Measurements from ENCODE around the gene GNB1L.

GNB1L gene

DNA sequence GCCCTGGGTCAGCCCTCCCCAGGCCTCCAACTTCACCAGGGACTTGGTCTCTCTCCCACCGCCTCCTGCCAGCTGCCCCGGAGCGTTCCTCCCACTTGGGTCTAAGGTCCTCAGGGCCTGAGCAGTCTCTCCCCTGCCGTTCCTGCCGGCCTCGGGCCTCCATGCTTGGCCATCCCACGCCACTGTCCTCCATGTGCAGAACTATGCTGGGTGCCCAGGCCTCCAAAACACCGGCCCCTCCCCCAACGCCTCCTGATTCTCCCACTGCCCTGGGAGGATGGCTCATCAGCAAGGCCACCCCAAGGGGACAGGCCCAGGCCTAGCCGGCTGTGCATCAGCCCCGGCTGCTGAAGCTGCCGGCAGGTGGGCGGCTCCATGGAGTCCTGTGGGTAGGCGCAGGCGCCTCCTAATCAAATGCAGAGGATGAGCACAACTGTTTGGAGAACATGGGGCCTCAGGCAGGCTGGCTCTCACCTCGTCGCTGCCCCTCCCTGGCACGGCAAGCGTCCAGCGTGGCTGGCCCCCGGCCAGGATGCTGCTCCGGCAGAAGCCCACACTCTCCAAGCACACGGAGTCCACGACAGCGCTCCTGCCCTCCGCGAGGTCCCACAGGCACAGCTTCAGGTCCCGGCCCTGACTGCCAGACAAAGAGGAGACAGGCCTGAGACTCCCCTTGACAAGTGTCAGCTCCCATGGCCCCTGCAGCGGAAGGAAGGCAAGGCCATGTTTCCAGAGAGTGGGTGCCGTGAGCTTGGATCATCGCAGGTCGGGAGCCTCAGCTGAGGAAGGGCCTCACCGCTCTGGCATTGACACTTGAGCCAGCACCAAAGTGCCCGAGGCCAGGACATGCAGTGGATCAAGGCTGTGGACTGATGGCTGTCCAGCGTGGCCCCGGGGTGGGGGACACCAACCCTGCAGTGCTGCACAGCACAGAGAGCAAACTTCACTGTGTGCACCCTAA, 42.6 kb downstream of the GNB1L start:
- TF ChIP-seq, protein P1, sequence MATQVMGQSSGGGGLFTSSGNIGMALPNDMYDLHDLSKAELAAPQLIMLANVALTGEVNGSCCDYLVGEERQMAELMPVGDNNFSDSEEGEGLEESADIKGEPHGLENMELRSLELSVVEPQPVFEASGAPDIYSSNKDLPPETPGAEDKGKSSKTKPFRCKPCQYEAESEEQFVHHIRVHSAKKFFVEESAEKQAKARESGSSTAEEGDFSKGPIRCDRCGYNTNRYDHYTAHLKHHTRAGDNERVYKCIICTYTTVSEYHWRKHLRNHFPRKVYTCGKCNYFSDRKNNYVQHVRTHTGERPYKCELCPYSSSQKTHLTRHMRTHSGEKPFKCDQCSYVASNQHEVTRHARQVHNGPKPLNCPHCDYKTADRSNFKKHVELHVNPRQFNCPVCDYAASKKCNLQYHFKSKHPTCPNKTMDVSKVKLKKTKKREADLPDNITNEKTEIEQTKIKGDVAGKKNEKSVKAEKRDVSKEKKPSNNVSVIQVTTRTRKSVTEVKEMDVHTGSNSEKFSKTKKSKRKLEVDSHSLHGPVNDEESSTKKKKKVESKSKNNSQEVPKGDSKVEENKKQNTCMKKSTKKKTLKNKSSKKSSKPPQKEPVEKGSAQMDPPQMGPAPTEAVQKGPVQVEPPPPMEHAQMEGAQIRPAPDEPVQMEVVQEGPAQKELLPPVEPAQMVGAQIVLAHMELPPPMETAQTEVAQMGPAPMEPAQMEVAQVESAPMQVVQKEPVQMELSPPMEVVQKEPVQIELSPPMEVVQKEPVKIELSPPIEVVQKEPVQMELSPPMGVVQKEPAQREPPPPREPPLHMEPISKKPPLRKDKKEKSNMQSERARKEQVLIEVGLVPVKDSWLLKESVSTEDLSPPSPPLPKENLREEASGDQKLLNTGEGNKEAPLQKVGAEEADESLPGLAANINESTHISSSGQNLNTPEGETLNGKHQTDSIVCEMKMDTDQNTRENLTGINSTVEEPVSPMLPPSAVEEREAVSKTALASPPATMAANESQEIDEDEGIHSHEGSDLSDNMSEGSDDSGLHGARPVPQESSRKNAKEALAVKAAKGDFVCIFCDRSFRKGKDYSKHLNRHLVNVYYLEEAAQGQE (IDR thresholded peaks at IDR 0.05; ENCODE audit: insufficient replicate concordance, low read depth), result no peak
- TF ChIP-seq GABPA (IDR thresholded peaks at IDR 0.05; ENCODE audit: low read depth), result no peak
- no peak for TF ChIP-seq SPI1 (IDR thresholded peaks at IDR 0.05; ENCODE audit: borderline replicate concordance, low read depth)
- no peaks in the 10 kb centered on the region for H3K27me3 ChIP-seq (ENCODE audit: insufficient read depth, poor library complexity, severe bottlenecking)
- H3K27ac ChIP-seq (replicated peaks), result no peak overlapping the region
- DNase-seq (ENCODE audit: low read depth in 1 of 2, low spot score in 1 of 2), result no peak
- H3K4me3 ChIP-seq (replicated peaks; ENCODE audit: insufficient read depth, low read length), result no peak overlapping the region

DNA sequence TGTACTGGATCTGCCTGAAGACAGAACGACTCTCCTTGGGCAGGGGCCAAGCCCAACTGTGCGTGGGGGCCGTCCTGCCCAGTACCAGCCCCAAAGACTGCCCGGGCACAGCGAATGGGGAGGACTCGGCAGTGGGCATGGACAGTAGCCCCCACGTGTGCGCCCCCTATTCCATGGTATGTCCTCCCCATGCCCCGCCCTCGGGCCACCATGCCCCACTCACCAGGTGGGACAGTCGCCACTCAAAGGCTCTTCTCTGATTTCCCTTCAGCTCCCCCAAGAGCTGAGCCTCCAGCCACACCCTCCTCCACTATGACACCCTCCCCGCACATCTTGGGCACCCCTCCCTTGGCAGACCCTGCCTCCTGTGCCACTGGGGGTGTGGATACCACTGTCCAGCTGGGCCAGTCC, 43.5 kb downstream of the GNB1L start:
- TF ChIP-seq, protein P2, sequence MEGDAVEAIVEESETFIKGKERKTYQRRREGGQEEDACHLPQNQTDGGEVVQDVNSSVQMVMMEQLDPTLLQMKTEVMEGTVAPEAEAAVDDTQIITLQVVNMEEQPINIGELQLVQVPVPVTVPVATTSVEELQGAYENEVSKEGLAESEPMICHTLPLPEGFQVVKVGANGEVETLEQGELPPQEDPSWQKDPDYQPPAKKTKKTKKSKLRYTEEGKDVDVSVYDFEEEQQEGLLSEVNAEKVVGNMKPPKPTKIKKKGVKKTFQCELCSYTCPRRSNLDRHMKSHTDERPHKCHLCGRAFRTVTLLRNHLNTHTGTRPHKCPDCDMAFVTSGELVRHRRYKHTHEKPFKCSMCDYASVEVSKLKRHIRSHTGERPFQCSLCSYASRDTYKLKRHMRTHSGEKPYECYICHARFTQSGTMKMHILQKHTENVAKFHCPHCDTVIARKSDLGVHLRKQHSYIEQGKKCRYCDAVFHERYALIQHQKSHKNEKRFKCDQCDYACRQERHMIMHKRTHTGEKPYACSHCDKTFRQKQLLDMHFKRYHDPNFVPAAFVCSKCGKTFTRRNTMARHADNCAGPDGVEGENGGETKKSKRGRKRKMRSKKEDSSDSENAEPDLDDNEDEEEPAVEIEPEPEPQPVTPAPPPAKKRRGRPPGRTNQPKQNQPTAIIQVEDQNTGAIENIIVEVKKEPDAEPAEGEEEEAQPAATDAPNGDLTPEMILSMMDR (IDR thresholded peaks at IDR 0.05; ENCODE audit: insufficient read depth, low read length), result no peak
- TF ChIP-seq, protein P1 (IDR thresholded peaks at IDR 0.05; ENCODE audit: insufficient replicate concordance, low read depth), result no peak
- TF ChIP-seq SPI1 (IDR thresholded peaks at IDR 0.05; ENCODE audit: borderline replicate concordance, low read depth), result no peak
- TF ChIP-seq GABPA (IDR thresholded peaks at IDR 0.05; ENCODE audit: low read depth), result no peak
- no peak for TF ChIP-seq POLR2AphosphoS5 (IDR thresholded peaks at IDR 0.05; ENCODE audit: low read depth)
- no peaks in the 10 kb centered on the region for H3K27me3 ChIP-seq (ENCODE audit: insufficient read depth, poor library complexity, severe bottlenecking)
- no peak for DNase-seq (ENCODE audit: low read depth in 1 of 2, low spot score in 1 of 2)
- H3K27ac ChIP-seq (replicated peaks), result no peak overlapping the region
- H3K4me3 ChIP-seq (replicated peaks; ENCODE audit: insufficient read depth, low read length), result no peak overlapping the region

DNA sequence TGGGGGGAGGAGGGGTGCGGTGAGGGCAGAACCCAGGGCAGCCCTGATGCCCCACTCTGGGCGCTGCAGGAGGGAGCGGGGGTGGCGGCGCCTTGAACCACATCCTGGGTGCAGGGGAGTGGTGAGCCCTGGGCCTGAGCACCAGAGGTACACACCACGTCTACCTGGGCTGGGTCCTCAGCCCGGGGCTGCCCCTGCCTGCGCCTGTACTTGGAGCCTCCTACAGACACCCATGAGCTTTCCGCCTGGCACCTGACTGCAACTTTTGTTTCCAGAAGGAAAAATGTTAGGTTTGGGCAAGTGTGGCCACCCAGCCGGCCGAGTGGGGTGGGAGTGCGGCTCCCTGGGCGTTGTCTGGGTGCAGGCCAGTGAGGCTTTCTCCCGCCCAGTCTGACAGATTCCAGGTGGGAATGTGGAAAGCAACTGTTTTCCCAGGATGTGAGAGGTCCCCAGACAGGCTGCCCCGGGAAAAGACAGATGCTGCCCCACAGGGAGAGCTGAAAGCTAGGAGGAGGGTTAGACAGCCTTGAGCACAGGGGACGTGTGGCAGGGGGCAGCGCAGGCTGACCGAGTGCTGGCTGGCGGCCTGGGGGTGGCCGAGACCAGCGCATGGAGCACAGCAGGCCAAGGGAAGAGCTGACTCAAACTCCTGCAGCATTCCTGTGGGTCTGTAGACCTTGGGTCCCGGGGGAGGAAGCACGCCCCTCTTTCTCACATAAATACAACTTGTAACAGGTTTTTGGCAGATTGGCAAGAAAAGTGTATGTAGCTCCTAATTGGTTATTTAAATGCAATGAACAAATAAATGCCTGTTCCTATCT, 44.1 kb downstream of the GNB1L start:
- DNase-seq (ENCODE audit: low read depth in 1 of 2, low spot score in 1 of 2), result no peak
- H3K27me3 ChIP-seq (ENCODE audit: insufficient read depth, poor library complexity, severe bottlenecking), result no peaks in the 10 kb centered on the region
- no peak overlapping the region for H3K4me3 ChIP-seq (replicated peaks; ENCODE audit: insufficient read depth, low read length)
- no peak overlapping the region for H3K27ac ChIP-seq (replicated peaks)
- TF ChIP-seq, protein P2 (IDR thresholded peaks at IDR 0.05; ENCODE audit: insufficient read depth, low read length), result no peak
- TF ChIP-seq GABPA (IDR thresholded peaks at IDR 0.05; ENCODE audit: low read depth) (no peak), SPI1 (IDR thresholded peaks at IDR 0.05; ENCODE audit: borderline replicate concordance, low read depth) (no peak), POLR2AphosphoS5 (IDR thresholded peaks at IDR 0.05; ENCODE audit: low read depth) (no peak)
- TF ChIP-seq, protein P1 (IDR thresholded peaks at IDR 0.05; ENCODE audit: insufficient replicate concordance, low read depth), result no peak
